Tibial nerve (tissue), 4 donors: ENCODE measurements around the gene HHLA2. TPM values are rescaled to one million over a fixed set of nuclear protein-coding genes. Genes with fewer than 3 reads are reported as not detected.

Experiments used
- DNase-seq, 2 donors: peaks; one replicate each; pipeline ENCODE4 v3.0.0-alpha.2; 2019; ENCODE audit warnings: low spot score in 2 of 2
- H3K27ac ChIP-seq, 4 donors: fragments of 200-600 bp; sonication (generic) in 3 of 4; one replicate each; pipeline ENCODE4 v1.5.1; 2017 to 2019; ENCODE audit warnings: mild to moderate bottlenecking in 1 of 4
- H3K27me3 ChIP-seq, 2 donors: fragments of 200-600 bp; sonication (generic) in 1 of 2; one replicate each; pipeline versions ENCODE4 v1.5.1 to v1.6.0; 2017 to 2019
- H3K36me3 ChIP-seq, 3 donors: fragments of 200-600 bp; sonication (generic); one replicate each; pipeline ENCODE4 v1.5.1; 2018 to 2019
- H3K4me1 ChIP-seq, 4 donors: fragments of 200-600 bp; sonication (generic) in 3 of 4; one replicate each; pipeline ENCODE4 v1.5.1; 2017 to 2019
- H3K4me3 ChIP-seq, 4 donors: fragments of 200-600 bp; sonication (generic) in 3 of 4; one replicate each; pipeline ENCODE4 v1.5.1; 2017 to 2019; ENCODE audit warnings: mild to moderate bottlenecking in 1 of 4, moderate library complexity in 1 of 4
- H3K9me3 ChIP-seq, 4 donors: fragments of 200-600 bp; sonication (generic) in 3 of 4; one replicate each; pipeline ENCODE4 v1.5.1; 2017 to 2019
- CTCF ChIP-seq, 5 experiments: fragments of 200-600 bp in 3 of 5; fragments of 450-650 bp in 2 of 5; sonication (generic) in 3 of 5; IDR thresholded peaks; one replicate each; pipeline ENCODE4 v1.5.1; 2016 to 2019; ENCODE audit warnings: antibody characterized with exemption in 5 of 5, mild to moderate bottlenecking in 3 of 5, moderate library complexity in 2 of 5
- EP300 ChIP-seq, 2 donors: sonication (generic); formaldehyde crosslinking; IDR thresholded peaks; one replicate each; pipeline ENCODE4 v1.6.1; 2017; ENCODE audit warnings: antibody characterized with exemption in 2 of 2, mild to moderate bottlenecking in 1 of 2
- POLR2A ChIP-seq, 2 donors: fragments of 450-650 bp; IDR thresholded peaks; one replicate each; pipeline ENCODE4 v1.6.1; 2017; ENCODE audit warnings: antibody characterized with exemption in 2 of 2, mild to moderate bottlenecking in 2 of 2, moderate library complexity in 2 of 2
- WGBS, 2 donors: methylation state at CpG; one replicate each; pipeline ENCODE4 v1.1.5; 2018; 5-methylcytosine and 5-hydroxymethylcytosine counted together
- total RNA-seq, 4 donors: library from RNA; depleted of rRNA; stranded (reverse); fragments of >200 nt; gene quantifications; one replicate each; pipeline ENCODE4 v1.1.0, GENCODE V29; 2016

HHLA2 gene
- total RNA-seq, 4 donors from 2014 or later, result 0.21 to 6.1 TPM; not detected in 2

GRCh38 chr3:108327168-108327567 lies 30.8 kb downstream of the HHLA2 start:
- Histone ChIP-seq H3K27ac (no peak overlapping the region), H3K4me3 (no peak overlapping the region), H3K9me3 (no peaks in the 10 kb centered on the region), H3K4me1 (no peaks in the 10 kb centered on the region), H3K27me3 (no peaks in the 10 kb centered on the region), H3K36me3 (no peaks in the 10 kb centered on the region)
- DNase-seq, result no peak
- TF ChIP-seq CTCF (IDR thresholded peaks at IDR 0.05) (no peak), POLR2A (IDR thresholded peaks at IDR 0.05) (no peak), EP300 (IDR thresholded peaks at IDR 0.05) (no peak)

- Histone ChIP-seq H3K27me3 (no peaks in the 10 kb centered on the region), H3K9me3 (no peaks in the 10 kb centered on the region), H3K4me1 (no peaks in the 10 kb centered on the region), H3K4me3 (no peak overlapping the region), H3K27ac (no peak overlapping the region), H3K36me3 (no peaks in the 10 kb centered on the region)
- no peak for DNase-seq
- WGBS, 2 donors, result 35 to 48% methylated on average over 4 of the region's 4 CpGs
- TF ChIP-seq POLR2A (IDR thresholded peaks at IDR 0.05) (no peak), CTCF (IDR thresholded peaks at IDR 0.05) (no peak), EP300 (IDR thresholded peaks at IDR 0.05) (no peak)
These were observed 32.6 kb downstream of the HHLA2 start for GRCh38 chr3:108328821-108329486.

- no peak overlapping the region for H3K4me3 ChIP-seq
- no peaks in the 10 kb centered on the region for H3K36me3 ChIP-seq
- H3K27me3 ChIP-seq, result no peaks in the 10 kb centered on the region
- no peaks in the 10 kb centered on the region for H3K4me1 ChIP-seq
- no peaks in the 10 kb centered on the region for H3K9me3 ChIP-seq
- H3K27ac ChIP-seq, result no peak overlapping the region
- TF ChIP-seq POLR2A (IDR thresholded peaks at IDR 0.05), result no peak
- no peak for TF ChIP-seq EP300 (IDR thresholded peaks at IDR 0.05)
- no peak for TF ChIP-seq CTCF (IDR thresholded peaks at IDR 0.05)
- no peak for DNase-seq
- WGBS, 2 donors, result 74 to 84% methylated on average over 5 of the region's 5 CpGs
These were observed 33.2 kb downstream of the HHLA2 start for GRCh38 chr3:108329508-108329907.

GRCh38 chr3:108329947-108330346 lies 33.6 kb downstream of the HHLA2 start:
- Histone ChIP-seq H3K4me3 (no peak overlapping the region), H3K9me3 (no peaks in the 10 kb centered on the region), H3K4me1 (no peaks in the 10 kb centered on the region), H3K27me3 (no peaks in the 10 kb centered on the region), H3K36me3 (no peaks in the 10 kb centered on the region), H3K27ac (no peak overlapping the region)
- no peak for DNase-seq
- TF ChIP-seq POLR2A (IDR thresholded peaks at IDR 0.05) (no peak), EP300 (IDR thresholded peaks at IDR 0.05) (no peak), CTCF (IDR thresholded peaks at IDR 0.05) (no peak)

GRCh38 chr3:108331792-108332191 lies 35.4 kb downstream of the HHLA2 start:
- Histone ChIP-seq H3K27me3 (no peaks in the 10 kb centered on the region), H3K4me3 (no peak overlapping the region), H3K9me3 (no peaks in the 10 kb centered on the region), H3K27ac (no peak overlapping the region), H3K36me3 (no peaks in the 10 kb centered on the region), H3K4me1 (no peaks in the 10 kb centered on the region)
- WGBS, 2 donors, result 91% methylated on average over 3 of the region's 3 CpGs
- DNase-seq, result no peak
- TF ChIP-seq CTCF (IDR thresholded peaks at IDR 0.05) (no peak), EP300 (IDR thresholded peaks at IDR 0.05) (no peak), POLR2A (IDR thresholded peaks at IDR 0.05) (no peak)
